ENCODE measurements around the gene RGS7BP. TPM values are rescaled to one million over a fixed set of nuclear protein-coding genes. Genes with fewer than 3 reads are reported as not detected.

The RGS7BP gene
- total RNA-seq, result not detected
- polyA plus RNA-seq, result not detected

- Histone ChIP-seq H3K36me3 (ENCODE audit: control insufficient read depth, insufficient read depth, low read length) (no peaks in the 10 kb centered on the region), H3K4me3 (ENCODE audit: low read depth, low read length) (no peak within 1 kb of the TSS), H3K27ac (ENCODE audit: insufficient read depth, low read length, poor library complexity, severe bottlenecking) (no peak within 1 kb of the TSS), H3K4me1 (ENCODE audit: control insufficient read depth, insufficient read depth, low read length, poor library complexity, severe bottlenecking) (no peaks in the 10 kb centered on the region), H3K27me3 (ENCODE audit: control insufficient read depth, insufficient read depth, low read length) (peaks cover 4% of the 10 kb centered on the region), H3K9me3 (ENCODE audit: control insufficient read depth in 2 of 2, low read length in 2 of 2) (no peaks in the 10 kb centered on the region)
- Mint-ChIP-seq H3K36me3 (no peaks in the 10 kb centered on the region), H3K27me3 (peaks cover 33% of the 10 kb centered on the region), H3K4me3 (no peak within 1 kb of the TSS), H3K27ac (no peak within 1 kb of the TSS), H3K9me3 (peaks cover 0 to 10% (median 0%) of the 10 kb centered on the region in 7 donors), H3K4me1 (peaks cover 0 to 3% (median 0%) of the 10 kb centered on the region in 4 donors)
- ATAC-seq (ENCODE audit: low read depth in 2 of 2) (no peak), DNase-seq (no peak)
These were observed at the start of gene RGS7BP for GRCh38 chr5:64505769-64506566. RGS7BP (plus strand) TSS chr5:64506015; CDS start chr5:64506625, 610 bp downstream.

- no peak for ATAC-seq (ENCODE audit: low read depth in 2 of 2)
- no peaks in the 10 kb centered on the region for H3K4me1 Mint-ChIP-seq
These were observed 48.0 kb upstream of the RGS7BP start for GRCh38 chr5:64457846-64458245.

DNA sequence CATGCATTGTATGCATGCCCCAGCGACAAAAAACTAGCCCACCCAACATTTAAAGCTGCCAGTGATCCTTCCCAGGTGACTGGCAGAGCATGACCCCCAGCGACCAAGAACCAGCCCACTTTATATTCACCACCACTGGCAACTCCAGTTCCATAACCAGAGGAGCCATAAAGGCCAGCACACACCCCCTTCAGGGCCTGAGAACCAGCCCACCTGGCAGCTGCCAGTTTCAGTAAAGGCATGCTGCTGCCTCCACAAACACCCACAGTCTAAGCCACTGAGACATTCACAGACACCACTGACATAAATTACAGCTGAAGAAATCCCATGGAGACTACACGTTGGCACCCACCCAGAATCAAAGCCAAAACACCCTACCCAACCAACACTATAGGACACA is 46.9 kb upstream of the RGS7BP start:
- Histone ChIP-seq H3K9me3 (ENCODE audit: control insufficient read depth in 2 of 2, low read length in 2 of 2) (no peaks in the 10 kb centered on the region), H3K4me1 (ENCODE audit: control insufficient read depth, insufficient read depth, low read length, poor library complexity, severe bottlenecking) (no peaks in the 10 kb centered on the region), H3K4me3 (ENCODE audit: low read depth, low read length) (no peak overlapping the region), H3K36me3 (ENCODE audit: control insufficient read depth, insufficient read depth, low read length) (no peaks in the 10 kb centered on the region), H3K27me3 (ENCODE audit: control insufficient read depth, insufficient read depth, low read length) (no peaks in the 10 kb centered on the region), H3K27ac (ENCODE audit: insufficient read depth, low read length, poor library complexity, severe bottlenecking) (no peak overlapping the region)
- Mint-ChIP-seq H3K36me3 (no peaks in the 10 kb centered on the region), H3K4me3 (no peak overlapping the region), H3K27ac (no peak overlapping the region), H3K27me3 (no peaks in the 10 kb centered on the region), H3K9me3 (peaks cover 3 to 13% (median 6%) of the 10 kb centered on the region in 7 donors), H3K4me1 (no peaks in the 10 kb centered on the region)
- ATAC-seq (ENCODE audit: low read depth in 2 of 2), result no peak
- DNase-seq, result no peak

More at GRCh38 chr5:64457846-64458245, 48.0 kb upstream of the RGS7BP start:
- H3K27ac ChIP-seq (ENCODE audit: insufficient read depth, low read length, poor library complexity, severe bottlenecking), result no peak overlapping the region
- Mint-ChIP-seq H3K27me3 (no peaks in the 10 kb centered on the region), H3K9me3 (peaks cover 2 to 13% (median 5%) of the 10 kb centered on the region in 7 donors), H3K4me3 (no peak overlapping the region), H3K36me3 (no peaks in the 10 kb centered on the region), H3K27ac (no peak overlapping the region)
- H3K36me3 ChIP-seq (ENCODE audit: control insufficient read depth, insufficient read depth, low read length), result no peaks in the 10 kb centered on the region
- H3K27me3 ChIP-seq (ENCODE audit: control insufficient read depth, insufficient read depth, low read length), result no peaks in the 10 kb centered on the region
- no peaks in the 10 kb centered on the region for H3K4me1 ChIP-seq (ENCODE audit: control insufficient read depth, insufficient read depth, low read length, poor library complexity, severe bottlenecking)
- DNase-seq, result no peak
- H3K9me3 ChIP-seq (ENCODE audit: control insufficient read depth in 2 of 2, low read length in 2 of 2), result no peaks in the 10 kb centered on the region
- no peak overlapping the region for H3K4me3 ChIP-seq (ENCODE audit: low read depth, low read length)

GRCh38 chr5:64462391-64462790 is 43.4 kb upstream of the RGS7BP start:
- no peaks in the 10 kb centered on the region for H3K36me3 Mint-ChIP-seq

GRCh38 chr5:64486163-64486562 is 19.7 kb upstream of the RGS7BP start:
- Mint-ChIP-seq H3K9me3 (peaks cover 0 to 30% (median 4%) of the 10 kb centered on the region in 7 donors), H3K36me3 (no peaks in the 10 kb centered on the region), H3K27me3 (no peaks in the 10 kb centered on the region), H3K27ac (no peak overlapping the region), H3K4me1 (no peaks in the 10 kb centered on the region), H3K4me3 (no peak overlapping the region)
- H3K9me3 ChIP-seq (ENCODE audit: control insufficient read depth in 2 of 2, low read length in 2 of 2), result no peaks in the 10 kb centered on the region
- ATAC-seq (ENCODE audit: low read depth in 2 of 2) (no peak), DNase-seq (no peak)
- no peak overlapping the region for H3K27ac ChIP-seq (ENCODE audit: insufficient read depth, low read length, poor library complexity, severe bottlenecking)
- no peaks in the 10 kb centered on the region for H3K27me3 ChIP-seq (ENCODE audit: control insufficient read depth, insufficient read depth, low read length)
- H3K4me1 ChIP-seq (ENCODE audit: control insufficient read depth, insufficient read depth, low read length, poor library complexity, severe bottlenecking), result no peaks in the 10 kb centered on the region
- no peaks in the 10 kb centered on the region for H3K36me3 ChIP-seq (ENCODE audit: control insufficient read depth, insufficient read depth, low read length)
- no peak overlapping the region for H3K4me3 ChIP-seq (ENCODE audit: low read depth, low read length)

More at GRCh38 chr5:64462391-64462790, 43.4 kb upstream of the RGS7BP start:
- H3K27me3 ChIP-seq (ENCODE audit: control insufficient read depth, insufficient read depth, low read length), result no peaks in the 10 kb centered on the region
- no peak overlapping the region for H3K27ac ChIP-seq (ENCODE audit: insufficient read depth, low read length, poor library complexity, severe bottlenecking)
- H3K36me3 ChIP-seq (ENCODE audit: control insufficient read depth, insufficient read depth, low read length), result no peaks in the 10 kb centered on the region
- no peak for ATAC-seq (ENCODE audit: low read depth in 2 of 2)
- no peaks in the 10 kb centered on the region for H3K4me1 ChIP-seq (ENCODE audit: control insufficient read depth, insufficient read depth, low read length, poor library complexity, severe bottlenecking)
- Mint-ChIP-seq H3K4me3 (no peak overlapping the region), H3K27ac (no peak overlapping the region), H3K27me3 (no peaks in the 10 kb centered on the region), H3K9me3 (peaks cover 3 to 20% (median 6%) of the 10 kb centered on the region in 7 donors), H3K4me1 (no peaks in the 10 kb centered on the region)
- H3K4me3 ChIP-seq (ENCODE audit: low read depth, low read length), result no peak overlapping the region
- H3K9me3 ChIP-seq (ENCODE audit: control insufficient read depth in 2 of 2, low read length in 2 of 2), result no peaks in the 10 kb centered on the region
- DNase-seq, result no peak

DNA sequence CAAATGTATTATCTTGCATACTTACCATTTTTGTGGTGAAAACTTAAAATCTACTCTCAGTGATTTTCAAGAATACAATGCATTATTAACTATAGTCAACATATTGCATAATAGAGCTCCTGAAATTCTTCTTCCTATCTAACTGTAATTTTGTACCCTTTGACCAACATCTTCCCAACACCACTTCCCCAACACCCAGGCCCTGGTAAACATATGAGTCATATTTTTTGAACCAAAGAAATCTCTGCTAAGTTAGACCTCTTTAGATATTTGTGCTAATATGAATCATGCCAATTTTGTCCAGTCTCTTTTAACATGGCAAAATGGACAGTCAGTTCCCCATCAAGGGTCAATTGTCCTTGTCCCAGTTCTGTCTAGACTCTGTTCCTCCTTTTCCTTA is 18.5 kb upstream of the RGS7BP start:
- no peaks in the 10 kb centered on the region for H3K4me1 ChIP-seq (ENCODE audit: control insufficient read depth, insufficient read depth, low read length, poor library complexity, severe bottlenecking)
- H3K27me3 Mint-ChIP-seq, result no peaks in the 10 kb centered on the region
- no peaks in the 10 kb centered on the region for H3K27me3 ChIP-seq (ENCODE audit: control insufficient read depth, insufficient read depth, low read length)
- H3K27ac ChIP-seq (ENCODE audit: insufficient read depth, low read length, poor library complexity, severe bottlenecking), result no peak overlapping the region
- no peaks in the 10 kb centered on the region for H3K9me3 ChIP-seq (ENCODE audit: control insufficient read depth in 2 of 2, low read length in 2 of 2)
- H3K36me3 Mint-ChIP-seq, result no peaks in the 10 kb centered on the region
- no peak for ATAC-seq (ENCODE audit: low read depth in 2 of 2)
- DNase-seq, result no peak
- H3K27ac Mint-ChIP-seq, result no peak overlapping the region
- no peaks in the 10 kb centered on the region for H3K36me3 ChIP-seq (ENCODE audit: control insufficient read depth, insufficient read depth, low read length)
- H3K4me3 Mint-ChIP-seq, result no peak overlapping the region
- H3K9me3 Mint-ChIP-seq, result peaks cover 0 to 26% (median 6%) of the 10 kb centered on the region in 7 donors
- H3K4me1 Mint-ChIP-seq, result no peaks in the 10 kb centered on the region
- H3K4me3 ChIP-seq (ENCODE audit: low read depth, low read length), result no peak overlapping the region

GRCh38 chr5:64489857-64490256 is 16.0 kb upstream of the RGS7BP start:
- Mint-ChIP-seq H3K9me3 (peaks cover 0 to 18% (median 6%) of the 10 kb centered on the region in 7 donors), H3K4me1 (no peaks in the 10 kb centered on the region), H3K27me3 (no peaks in the 10 kb centered on the region), H3K27ac (no peak overlapping the region), H3K36me3 (no peaks in the 10 kb centered on the region), H3K4me3 (no peak overlapping the region)
- ATAC-seq (ENCODE audit: low read depth in 2 of 2) (no peak), DNase-seq (no peak)
- Histone ChIP-seq H3K4me1 (ENCODE audit: control insufficient read depth, insufficient read depth, low read length, poor library complexity, severe bottlenecking) (no peaks in the 10 kb centered on the region), H3K9me3 (ENCODE audit: control insufficient read depth in 2 of 2, low read length in 2 of 2) (no peaks in the 10 kb centered on the region), H3K4me3 (ENCODE audit: low read depth, low read length) (no peak overlapping the region), H3K36me3 (ENCODE audit: control insufficient read depth, insufficient read depth, low read length) (no peaks in the 10 kb centered on the region), H3K27me3 (ENCODE audit: control insufficient read depth, insufficient read depth, low read length) (no peaks in the 10 kb centered on the region), H3K27ac (ENCODE audit: insufficient read depth, low read length, poor library complexity, severe bottlenecking) (no peak overlapping the region)

DNA sequence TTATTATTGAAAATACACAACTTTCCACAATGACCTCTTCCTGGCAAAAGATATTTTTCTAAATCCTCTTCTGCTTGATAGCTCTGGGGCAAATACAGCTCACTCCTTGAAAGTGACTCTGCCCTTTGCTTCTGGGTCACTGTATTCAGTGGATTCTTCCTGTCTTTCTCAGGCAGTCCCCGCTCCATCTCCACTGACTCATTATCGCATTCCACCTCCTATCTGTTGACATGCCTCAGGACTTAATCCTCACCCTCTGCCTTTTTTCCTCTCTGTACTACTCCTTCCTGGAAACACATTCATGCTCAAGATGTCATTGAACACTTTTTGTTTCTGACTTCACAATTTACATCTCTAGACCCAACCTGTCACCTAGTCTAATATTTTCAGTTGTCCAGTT is 8.4 kb upstream of the RGS7BP start:
- Histone ChIP-seq H3K36me3 (ENCODE audit: control insufficient read depth, insufficient read depth, low read length) (no peaks in the 10 kb centered on the region), H3K27me3 (ENCODE audit: control insufficient read depth, insufficient read depth, low read length) (no peaks in the 10 kb centered on the region), H3K4me3 (ENCODE audit: low read depth, low read length) (no peak overlapping the region), H3K4me1 (ENCODE audit: control insufficient read depth, insufficient read depth, low read length, poor library complexity, severe bottlenecking) (no peaks in the 10 kb centered on the region), H3K27ac (ENCODE audit: insufficient read depth, low read length, poor library complexity, severe bottlenecking) (no peak overlapping the region), H3K9me3 (ENCODE audit: control insufficient read depth in 2 of 2, low read length in 2 of 2) (no peaks in the 10 kb centered on the region)
- Mint-ChIP-seq H3K27me3 (no peaks in the 10 kb centered on the region), H3K9me3 (peaks cover 0 to 6% (median 2%) of the 10 kb centered on the region in 7 donors), H3K36me3 (no peaks in the 10 kb centered on the region), H3K27ac (no peak overlapping the region), H3K4me3 (no peak overlapping the region), H3K4me1 (no peaks in the 10 kb centered on the region)
- ATAC-seq (ENCODE audit: low read depth in 2 of 2), result no peak
- no peak for DNase-seq
